GM12874 (cell line): ENCODE results near the gene TP53BP2.

ENCODE experiments used
- CTCF ChIP-seq: IDR thresholded peaks from 2 replicates; pipeline ENCODE4 v1.5.1; 2011; ENCODE audit warnings: low read depth, mild to moderate bottlenecking, control low read depth, low read length, moderate library complexity; ENCODE audit not compliant: insufficient read depth

The TP53BP2 gene

DNA sequence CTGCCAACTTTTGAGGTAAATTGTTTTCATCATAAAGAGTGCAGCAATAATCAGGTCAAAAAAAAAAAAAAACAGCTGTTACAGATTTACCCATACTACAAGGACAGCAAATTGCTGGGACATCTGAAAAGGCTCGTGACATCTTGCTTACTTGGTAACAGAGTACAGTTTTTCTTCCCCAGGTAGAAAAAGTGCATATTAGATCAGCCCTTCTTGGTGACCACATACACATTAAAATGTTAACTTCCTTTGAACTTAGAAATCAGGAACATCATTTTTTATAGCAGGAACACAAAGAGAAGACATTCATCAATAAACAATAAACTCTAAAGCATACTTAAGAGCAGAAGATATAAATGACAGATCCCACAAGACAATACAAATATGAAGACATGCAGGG lies 16.1 kb downstream of the TP53BP2 start:
- no peak for TF ChIP-seq CTCF

DNA sequence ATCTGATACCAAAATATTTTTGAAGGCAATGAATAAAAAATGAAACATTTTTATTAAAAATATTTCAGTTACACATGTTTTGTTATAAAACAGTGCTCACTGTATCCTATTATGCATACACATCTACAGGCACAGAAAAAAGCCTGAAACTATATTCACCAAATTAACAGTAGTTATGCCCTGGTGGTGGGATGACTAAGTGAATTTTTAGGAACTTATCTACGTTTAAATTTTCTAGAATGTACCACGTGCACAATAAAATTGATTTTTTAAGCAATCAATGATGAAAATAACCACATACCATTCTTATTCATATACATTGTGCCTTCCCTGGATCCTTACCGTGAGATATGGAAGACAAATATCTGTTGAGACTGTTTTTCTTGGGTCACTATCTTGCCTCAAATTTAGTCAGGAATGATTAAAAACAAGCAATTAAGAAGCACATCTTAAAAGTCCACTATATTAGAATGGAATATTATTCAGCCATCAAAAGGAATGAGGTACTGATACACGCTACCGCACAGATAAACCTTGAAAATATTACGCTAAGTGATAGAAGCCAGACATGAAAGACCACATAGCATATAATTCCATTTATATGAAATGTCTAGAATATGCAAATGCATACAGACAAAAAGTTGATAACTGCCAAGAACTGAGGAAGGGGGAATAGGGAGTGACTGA lies 17.4 kb downstream of the TP53BP2 start:
- TF ChIP-seq CTCF, result no peak

- no peak for TF ChIP-seq CTCF
These were observed 18.5 kb downstream of the TP53BP2 start for GRCh38 chr1:223827193-223827663.

DNA sequence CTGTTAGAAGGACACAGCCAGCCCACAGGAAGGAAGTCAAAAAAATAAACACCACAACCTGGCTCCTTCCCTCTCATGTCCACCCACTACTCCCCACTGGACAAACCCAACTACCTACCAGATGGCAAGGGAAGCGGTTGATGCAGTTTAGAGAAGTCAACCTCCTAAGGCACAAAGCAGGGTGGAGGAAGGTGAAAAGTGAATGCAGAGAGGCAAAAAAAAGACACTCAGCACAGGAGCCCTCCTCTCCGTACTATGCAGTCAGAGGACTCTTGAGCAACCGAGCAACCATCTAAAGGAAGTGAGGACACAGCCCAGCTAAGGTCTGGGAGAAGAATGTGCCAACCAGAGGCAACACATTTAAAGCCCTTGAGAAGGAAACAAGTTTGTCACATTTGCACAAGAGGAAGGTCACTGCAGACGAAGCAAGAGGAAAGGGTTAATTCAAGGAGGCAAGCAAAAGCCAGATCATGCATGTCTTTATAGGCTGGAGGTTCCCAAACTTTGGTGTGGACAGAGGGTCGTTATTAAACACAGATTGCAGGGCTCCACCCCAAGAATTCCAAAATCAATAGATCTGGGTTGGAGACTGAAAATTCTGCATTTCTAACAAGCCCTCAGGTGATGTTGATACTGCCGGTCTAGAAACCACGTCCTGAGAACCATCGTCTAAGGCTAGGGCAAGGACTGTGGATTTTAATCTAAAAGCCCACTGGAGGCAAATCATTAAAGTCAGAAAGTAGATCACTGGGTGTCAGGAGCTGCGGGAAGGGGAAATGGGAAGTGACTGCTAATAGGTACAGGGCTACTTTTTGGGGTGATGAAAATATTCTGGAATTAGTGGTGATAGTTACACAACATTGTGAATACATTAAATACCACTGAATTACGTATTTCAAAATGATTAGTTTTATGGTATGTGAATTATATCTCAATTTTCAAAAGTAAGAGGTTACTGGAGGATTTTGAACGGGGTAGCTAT lies 19.7 kb downstream of the TP53BP2 start:
- TF ChIP-seq CTCF, result no peak

DNA sequence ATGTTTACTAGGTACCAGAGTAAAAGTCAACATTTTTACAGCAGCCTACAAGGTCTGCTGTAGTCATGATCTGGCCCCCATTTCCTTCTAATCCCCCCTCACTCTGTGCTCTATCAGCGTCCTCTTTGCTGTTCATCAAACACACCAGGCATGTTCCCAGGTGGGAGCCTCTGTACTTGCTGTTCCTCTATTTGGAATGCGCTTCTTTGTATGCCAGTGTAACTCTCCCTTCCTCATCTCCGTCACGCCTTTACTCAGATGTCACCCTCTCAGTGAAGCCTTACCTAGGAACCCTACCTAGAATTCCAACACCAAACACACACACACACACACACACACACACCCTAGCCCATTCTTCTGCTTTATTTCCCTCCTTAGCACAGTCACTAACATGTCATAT lies 21.0 kb downstream of the TP53BP2 start:
- no peak for TF ChIP-seq CTCF

DNA sequence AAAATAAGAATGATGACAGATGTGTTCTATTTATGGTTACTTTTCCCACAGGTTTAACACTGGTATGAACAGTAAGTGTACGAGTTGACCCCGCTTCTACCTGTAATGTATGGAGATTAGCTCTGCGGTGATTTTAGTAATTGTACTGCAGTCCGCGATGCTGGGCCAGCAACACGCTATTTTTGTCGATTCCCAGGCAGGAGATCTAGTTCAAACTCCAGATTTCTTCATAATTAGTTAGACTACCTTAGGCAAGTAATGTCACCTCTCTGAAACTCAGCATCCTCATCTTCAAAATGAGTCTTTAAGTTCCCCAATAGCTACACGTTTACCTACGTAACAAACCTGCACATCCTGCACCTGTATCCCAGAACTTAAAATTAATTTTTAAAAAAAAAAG lies 21.5 kb downstream of the TP53BP2 start:
- TF ChIP-seq CTCF, result no peak

- no peak for TF ChIP-seq CTCF
These were observed 24.8 kb downstream of the TP53BP2 start for GRCh38 chr1:223820971-223821370.
